Measurements from ENCODE around the gene APBA1. TPM values are rescaled to one million over a fixed set of nuclear protein-coding genes. Genes with fewer than 3 reads are reported as not detected.

Gene APBA1
- total RNA-seq, 2 donors from 2014 or later = 6.3 to 7.5 TPM

- no peak for TF ChIP-seq CTCF (IDR thresholded peaks at IDR 0.05)
- H3K4me1 ChIP-seq = no peaks in the 10 kb centered on the region
- H3K27me3 ChIP-seq = no peaks in the 10 kb centered on the region
- no peak overlapping the region for H3K27ac ChIP-seq
- intact Hi-C loops (cut with DNase I) = no loop called here
- no peak overlapping the region for H3K9ac ChIP-seq (ENCODE audit: low read depth in 2 of 2, low read length in 2 of 2)
- DNase-seq = no peak
- H3K9me3 ChIP-seq = no peaks in the 10 kb centered on the region
- no peaks in the 10 kb centered on the region for H3K36me3 ChIP-seq
- H3K4me3 ChIP-seq = no peak overlapping the region
Observed at GRCh38 chr9:69526699-69527098, 145.5 kb downstream of the APBA1 start.

- Histone ChIP-seq H3K4me1 (no peaks in the 10 kb centered on the region), H3K36me3 (no peaks in the 10 kb centered on the region), H3K27me3 (no peaks in the 10 kb centered on the region), H3K9me3 (no peaks in the 10 kb centered on the region), H3K27ac (no peak overlapping the region), H3K4me3 (no peak overlapping the region), H3K9ac (ENCODE audit: low read depth in 2 of 2, low read length in 2 of 2) (no peak overlapping the region)
- intact Hi-C loops (cut with DNase I) = no loop called here
- DNase-seq = no peak
- TF ChIP-seq CTCF (IDR thresholded peaks at IDR 0.05) = no peak
Observed at GRCh38 chr9:69519470-69520240, 152.5 kb downstream of the APBA1 start.

- Histone ChIP-seq H3K9ac (ENCODE audit: low read depth in 2 of 2, low read length in 2 of 2) (no peak overlapping the region), H3K36me3 (no peaks in the 10 kb centered on the region), H3K9me3 (no peaks in the 10 kb centered on the region), H3K4me1 (no peaks in the 10 kb centered on the region), H3K27ac (no peak overlapping the region), H3K27me3 (no peaks in the 10 kb centered on the region), H3K4me3 (no peak overlapping the region)
- intact Hi-C loops (cut with DNase I) = no loop called here
- no peak for DNase-seq
- TF ChIP-seq CTCF (IDR thresholded peaks at IDR 0.05) = no peak
Observed at GRCh38 chr9:69516353-69517322, 155.5 kb downstream of the APBA1 start.

- TF ChIP-seq CTCF (IDR thresholded peaks at IDR 0.05) = no peak
- H3K36me3 ChIP-seq = no peaks in the 10 kb centered on the region
- no peak overlapping the region for H3K9ac ChIP-seq (ENCODE audit: low read depth in 2 of 2, low read length in 2 of 2)
- DNase-seq = no peak
- no peak overlapping the region for H3K27ac ChIP-seq
- H3K4me1 ChIP-seq = no peaks in the 10 kb centered on the region
- no peaks in the 10 kb centered on the region for H3K9me3 ChIP-seq
- intact Hi-C loops (cut with DNase I) = no loop called here
- no peak overlapping the region for H3K4me3 ChIP-seq
- H3K27me3 ChIP-seq = no peaks in the 10 kb centered on the region
Observed at GRCh38 chr9:69515810-69516209, 156.4 kb downstream of the APBA1 start.

GRCh38 chr9:69513141-69513820 lies 158.9 kb downstream of the APBA1 start:
- Histone ChIP-seq H3K4me3 (no peak overlapping the region), H3K27me3 (no peaks in the 10 kb centered on the region), H3K9me3 (no peaks in the 10 kb centered on the region), H3K9ac (ENCODE audit: low read depth in 2 of 2, low read length in 2 of 2) (no peak overlapping the region), H3K4me1 (no peaks in the 10 kb centered on the region), H3K36me3 (no peaks in the 10 kb centered on the region), H3K27ac (no peak overlapping the region)
- no peak for TF ChIP-seq CTCF (IDR thresholded peaks at IDR 0.05)
- DNase-seq = no peak
- intact Hi-C loops (cut with DNase I) = no loop called here

All from colonic mucosa (tissue), 4 donors.